HEK293T (cell line): ENCODE results near the gene RAB13.
A peak's percentile ranks its signal among the peaks of the same experiment; 100 is the strongest.

Source experiments
- CTCF ChIA-PET: fragments of 350-600 bp; formaldehyde crosslinking; extraction: SDS; loops from one replicate; lab custom pipeline; 2021; ENCODE audit warnings: antibody characterized with exemption, inconsistent platforms; lab: Yijun Ruan, JAX
- POLR2A ChIA-PET: fragments of 350-600 bp; formaldehyde crosslinking; extraction: SDS; loops from one replicate; lab custom pipeline; 2020; ENCODE audit warnings: antibody characterized with exemption, inconsistent platforms; lab: Yijun Ruan, JAX
- DNase-seq: peaks from one replicate; pipeline ENCODE4 v3.0.0; 2012; ENCODE audit warnings: mixed read lengths; ENCODE audit errors: extremely low spot score
- ARNT ChIP-seq: fragments of 450-650 bp; IDR thresholded peaks from 2 replicates; pipeline ENCODE4 v1.6.1; 2017; ENCODE audit warnings: mild to moderate bottlenecking
- BHLHE40 ChIP-seq: fragments of 450-650 bp; IDR thresholded peaks from 2 replicates; pipeline ENCODE4 v1.6.1; 2016; ENCODE audit warnings: mild to moderate bottlenecking, moderate library complexity, borderline replicate concordance
- CTBP1 ChIP-seq: fragments of 450-650 bp; IDR thresholded peaks from 2 replicates; pipeline ENCODE4 v1.6.1; 2016; ENCODE audit warnings: borderline replicate concordance
- ELF4 ChIP-seq: fragments of 450-650 bp; IDR thresholded peaks from 2 replicates; pipeline ENCODE4 v1.6.1; 2017; ENCODE audit warnings: antibody characterized with exemption
- FOXA1 ChIP-seq: fragments of 450-650 bp; IDR thresholded peaks from 2 replicates; pipeline ENCODE4 v1.6.1; 2016; ENCODE audit warnings: mild to moderate bottlenecking
- FOXK2 ChIP-seq: fragments of 450-650 bp; IDR thresholded peaks from 2 replicates; pipeline ENCODE4 v1.6.1; 2016; ENCODE audit warnings: mild to moderate bottlenecking
- FOXM1 ChIP-seq: fragments of 450-650 bp; IDR thresholded peaks from 2 replicates; pipeline ENCODE4 v1.6.1; 2017; ENCODE audit warnings: mild to moderate bottlenecking, borderline replicate concordance
- HDGF ChIP-seq: fragments of 450-650 bp; IDR thresholded peaks from 2 replicates; pipeline ENCODE4 v1.6.1; 2017; ENCODE audit warnings: antibody characterized with exemption, borderline replicate concordance
- L3MBTL2 ChIP-seq: fragments of 450-650 bp; conservative IDR thresholded peaks from 2 replicates; pipeline ENCODE4 v1.6.1; 2016; ENCODE audit warnings: mild to moderate bottlenecking
- LEF1 ChIP-seq: fragments of 450-650 bp; IDR thresholded peaks from 2 replicates; pipeline ENCODE4 v1.6.1; 2017; ENCODE audit warnings: mild to moderate bottlenecking, borderline replicate concordance
- NFRKB ChIP-seq: fragments of 450-650 bp; IDR thresholded peaks from 2 replicates; pipeline ENCODE4 v1.6.1; 2016; ENCODE audit warnings: mild to moderate bottlenecking, moderate library complexity
- SP1 ChIP-seq: fragments of 450-650 bp; IDR thresholded peaks from 2 replicates; pipeline ENCODE4 v1.6.1; 2017
- SUZ12 ChIP-seq: fragments of 450-650 bp; IDR thresholded peaks from 2 replicates; pipeline ENCODE4 v1.6.1; 2016; ENCODE audit warnings: mild to moderate bottlenecking
- TARDBP ChIP-seq: fragments of 450-650 bp; IDR thresholded peaks from 2 replicates; pipeline ENCODE4 v1.6.1; 2016
- ZNF384 ChIP-seq: fragments of 450-650 bp; IDR thresholded peaks from 2 replicates; pipeline ENCODE4 v1.6.1; 2016
- TF ChIP-seq, protein P1 (sequence below): fragments of 450-650 bp; IDR thresholded peaks from 2 replicates; pipeline ENCODE4 v1.6.1; 2016

Gene RAB13

DNA sequence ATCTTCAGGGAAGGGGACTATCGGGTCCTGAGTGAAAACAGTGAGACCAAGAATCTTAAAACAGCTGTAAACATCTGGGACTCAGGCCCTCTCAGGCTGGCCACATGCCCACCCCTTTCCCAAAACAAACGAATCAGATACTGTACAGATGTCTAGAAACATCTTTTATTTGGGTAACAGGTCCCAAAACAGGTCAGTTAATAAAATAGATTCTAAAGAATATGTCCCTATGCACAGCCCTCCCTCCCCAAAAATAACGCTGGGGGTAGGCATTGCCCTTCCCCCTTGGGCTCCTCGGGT is 27.2 kb downstream of the RAB13 start:
- POLR2A ChIA-PET = interaction anchor here (1.5 to 7.7 kb wide), 4 partner anchors 8 to 32 kb away, joined by 4 to 74 read pairs (median 25); partner anchors contain the start of genes CREB3L4, DENND4B and JTB
- CTCF ChIA-PET = interaction anchor here (0.8 kb wide), 1 partner anchor 9 kb away, joined by 3 read pairs; the partner anchor contains the start of gene CREB3L4
- no peak for DNase-seq
- TF ChIP-seq ARNT (no peak), ZNF384 (no peak), HDGF (no peak), LEF1 (no peak), BHLHE40 (no peak), SP1 (no peak), CTBP1 (no peak), FOXK2 (no peak), L3MBTL2 (no peak), SUZ12 (no peak), FOXA1 (no peak), NFRKB (no peak), ELF4 (no peak), TARDBP (no peak), FOXM1 (no peak)
- TF ChIP-seq, protein P1, sequence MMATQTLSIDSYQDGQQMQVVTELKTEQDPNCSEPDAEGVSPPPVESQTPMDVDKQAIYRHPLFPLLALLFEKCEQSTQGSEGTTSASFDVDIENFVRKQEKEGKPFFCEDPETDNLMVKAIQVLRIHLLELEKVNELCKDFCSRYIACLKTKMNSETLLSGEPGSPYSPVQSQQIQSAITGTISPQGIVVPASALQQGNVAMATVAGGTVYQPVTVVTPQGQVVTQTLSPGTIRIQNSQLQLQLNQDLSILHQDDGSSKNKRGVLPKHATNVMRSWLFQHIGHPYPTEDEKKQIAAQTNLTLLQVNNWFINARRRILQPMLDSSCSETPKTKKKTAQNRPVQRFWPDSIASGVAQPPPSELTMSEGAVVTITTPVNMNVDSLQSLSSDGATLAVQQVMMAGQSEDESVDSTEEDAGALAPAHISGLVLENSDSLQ = no peak

DNA sequence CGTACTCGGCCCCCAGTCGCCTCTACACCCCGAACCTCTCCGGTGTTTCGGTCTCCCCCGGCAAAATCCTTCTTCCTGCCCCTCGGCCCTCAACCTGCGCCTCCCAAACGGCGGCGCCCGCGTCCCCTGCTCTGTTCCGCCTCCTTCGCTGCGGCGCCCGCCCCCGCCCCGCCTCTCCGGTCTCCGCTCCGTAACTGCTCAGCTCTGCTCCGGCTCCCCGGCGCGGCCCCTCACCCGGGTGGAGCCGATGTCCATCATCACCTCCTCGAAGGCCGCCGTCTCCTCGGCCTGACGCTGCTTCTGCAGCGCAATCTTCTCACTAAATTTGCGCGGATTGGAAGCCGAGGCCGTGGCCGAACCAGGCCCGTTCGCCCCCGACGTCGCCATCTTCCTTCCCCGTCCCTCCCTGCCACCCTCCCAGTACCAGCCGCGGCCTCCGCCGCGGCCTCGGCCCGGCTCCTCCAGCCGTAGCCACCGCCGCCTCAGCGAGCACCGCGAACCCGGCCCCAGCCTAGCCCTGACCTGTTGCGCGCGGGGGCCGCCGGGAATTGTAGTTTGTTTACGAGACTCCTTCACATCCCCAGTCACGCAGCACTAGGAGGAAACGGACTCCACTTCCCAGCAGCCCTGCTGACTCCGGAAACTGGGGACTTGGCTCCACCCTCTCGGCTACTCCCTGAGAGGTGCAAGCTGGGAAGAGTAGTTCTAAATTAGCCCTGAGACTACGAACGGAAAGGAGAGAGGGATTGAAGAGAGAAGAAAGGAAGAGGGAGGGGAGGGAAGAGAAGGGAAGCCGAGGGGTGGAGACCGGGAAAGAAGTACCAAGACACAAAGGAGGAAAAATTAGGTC is 27.8 kb downstream of the RAB13 start, which contains the start of gene CRTC2:
Gene CRTC2 (minus strand): TSS at position 502 of the 850 bp plus-strand sequence. CDS start 115 bp downstream, at position 387.
- CTCF ChIA-PET = interaction anchor here (0.8 to 1.1 kb wide), 2 partner anchors 9 to 12 kb away, joined by 3 read pairs; partner anchors contain the start of genes CREB3L4 and DENND4B
- TF ChIP-seq FOXK2 (no peak), NFRKB (no peak), SP1 (no peak), LEF1 (no peak), ELF4 (peak; percentile 99), CTBP1 (no peak), ARNT (no peak), L3MBTL2 (peak; percentile 72), SUZ12 (no peak; the same call in none of the 2 replicates), TARDBP (no peak), FOXA1 (no peak), BHLHE40 (no peak)
- TF ChIP-seq, protein P1 = no peak; the same call in 1 of the 2 replicates
- POLR2A ChIA-PET = interaction anchor here (0.6 to 7.7 kb wide), 8 partner anchors 9 to 35 kb away, joined by 3 to 74 read pairs (median 4); partner anchors contain the start of genes CREB3L4, DENND4B, GATAD2B and JTB
- peak; percentile 97 for DNase-seq

DNA sequence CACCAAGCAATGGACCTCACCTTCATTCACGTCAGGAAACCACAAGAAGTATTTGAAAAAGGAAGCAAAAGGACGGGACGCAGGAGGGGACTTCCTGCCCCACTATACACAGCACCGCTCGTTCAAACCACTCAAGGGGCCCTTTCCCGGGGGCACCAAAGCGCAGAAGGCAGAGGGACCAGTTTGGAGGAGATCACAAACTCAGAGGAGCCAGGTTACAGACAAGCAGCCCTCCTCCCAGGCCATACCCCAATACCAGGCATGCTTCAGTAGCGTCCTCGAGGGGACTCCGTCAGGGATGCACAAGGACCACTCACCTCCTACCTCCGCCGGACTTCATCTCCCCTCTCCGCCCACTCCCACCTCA is 28.4 kb downstream of the RAB13 start:
- CTCF ChIA-PET = interaction anchor here (0.6 to 1.1 kb wide), 2 partner anchors 11 to 35 kb away, joined by 3 to 4 read pairs; partner anchors contain the start of gene DENND4B
- POLR2A ChIA-PET = interaction anchor here (0.6 to 7.7 kb wide), 8 partner anchors 9 to 35 kb away, joined by 3 to 74 read pairs (median 4); partner anchors contain the start of genes CREB3L4, DENND4B, GATAD2B and JTB
- DNase-seq = no peak
- TF ChIP-seq ELF4 (no peak), ZNF384 (no peak), TARDBP (no peak), LEF1 (no peak), CTBP1 (no peak), FOXM1 (no peak), L3MBTL2 (no peak), BHLHE40 (no peak), ARNT (no peak), HDGF (no peak), NFRKB (no peak), SP1 (no peak), FOXK2 (no peak), SUZ12 (no peak), FOXA1 (no peak)
- TF ChIP-seq, protein P1 = no peak

DNA sequence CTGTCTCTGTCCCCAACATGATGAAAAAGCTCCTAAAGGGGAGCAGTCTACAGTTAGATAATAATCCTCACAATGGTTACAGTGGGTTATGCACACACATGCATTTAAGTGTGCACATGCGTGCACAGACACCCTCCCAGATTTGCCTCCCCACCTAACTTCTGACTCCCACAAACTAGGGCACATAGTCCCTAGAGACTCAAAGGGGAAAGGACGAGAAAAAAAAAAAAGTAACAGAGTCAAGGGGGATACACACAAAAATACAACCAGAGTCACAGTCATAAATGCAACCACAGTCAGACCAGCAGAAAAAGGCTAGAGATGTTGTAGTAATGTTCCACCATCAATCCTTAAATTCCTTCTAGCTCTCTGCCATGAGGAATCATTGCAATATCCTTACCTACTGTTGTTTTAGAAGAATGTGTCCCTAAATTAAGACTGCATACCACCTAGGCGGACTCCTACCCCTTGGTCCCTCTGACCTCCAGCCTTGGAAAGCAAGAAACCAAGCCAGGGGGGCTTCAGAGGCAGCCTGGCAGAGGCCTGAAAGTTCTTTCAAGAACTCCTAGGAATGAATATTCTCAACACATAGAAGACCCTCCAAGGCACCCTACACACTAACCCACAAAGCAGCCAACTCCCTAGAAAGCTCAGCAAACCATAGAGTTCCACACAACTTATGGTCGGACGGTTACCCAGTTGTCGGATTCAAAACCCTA is 29.0 kb downstream of the RAB13 start:
- DNase-seq = no peak
- TF ChIP-seq ZNF384 (no peak), TARDBP (no peak), LEF1 (no peak), HDGF (no peak), FOXK2 (no peak), CTBP1 (no peak), FOXM1 (no peak), SP1 (no peak), ELF4 (no peak), NFRKB (no peak), FOXA1 (no peak), L3MBTL2 (no peak)
- TF ChIP-seq, protein P1 = no peak
- ChIA-PET CTCF (interaction anchor here (0.6 to 1.2 kb wide), 3 partner anchors 10 to 34 kb away, joined by 3 to 4 read pairs (median 4); partner anchors contain the start of gene DENND4B), POLR2A (interaction anchor here (0.6 to 7.7 kb wide), 7 partner anchors 10 to 34 kb away, joined by 3 to 74 read pairs (median 14); partner anchors contain the start of genes CREB3L4, DENND4B, JTB and RPS27)
